Right lobe of liver (tissue), 6 donors: ENCODE data around the gene TDRKH. TPM values are rescaled to one million over a fixed set of nuclear protein-coding genes. Genes with fewer than 3 reads are reported as not detected.

Experiments used
- ATAC-seq, 4 donors: fragments of 200-7000 bp; cut with Tn5 transposase; one replicate each; pipeline ENCODE4 v1.9.1; 2020; ENCODE audit warnings: mild to moderate bottlenecking in 4 of 4, moderate library complexity in 4 of 4
- DNase-seq, 3 donors: peaks; one replicate each; pipeline ENCODE4 v3.0.0-alpha.2; 2020
- H3K27ac ChIP-seq, 3 donors: fragments of 200-600 bp; one replicate each; pipeline ENCODE4 v1.8.0; 2022
- H3K27me3 ChIP-seq, 2 donors: fragments of 200-600 bp; one replicate each; pipeline ENCODE4 v1.8.0; 2022
- H3K36me3 ChIP-seq, 4 donors: fragments of 200-600 bp; sonication (generic) in 1 of 4; one replicate each; pipeline versions ENCODE4 v1.5.1 to v1.8.0; 2017 to 2022; ENCODE audit warnings: control low read depth in 1 of 4
- H3K4me1 ChIP-seq, 4 donors: fragments of 200-600 bp; sonication (generic) in 1 of 4; one replicate each; pipeline versions ENCODE4 v1.5.1 to v1.8.0; 2017 to 2022; ENCODE audit warnings: control low read depth in 1 of 4
- H3K4me3 ChIP-seq, 3 donors: fragments of 200-600 bp; one replicate each; pipeline ENCODE4 v1.8.0; 2022
- H3K9me3 ChIP-seq, 4 donors: fragments of 200-600 bp; sonication (generic) in 1 of 4; one replicate each; pipeline versions ENCODE4 v1.5.1 to v1.8.0; 2017 to 2022; ENCODE audit warnings: control low read depth in 1 of 4
- CTCF ChIP-seq, 4 donors: fragments of 200-600 bp in 3 of 4; fragments of 450-650 bp in 1 of 4; IDR thresholded peaks; one replicate each; pipeline versions ENCODE4 v1.5.1 to v1.8.0; 2016 to 2022; ENCODE audit warnings: antibody characterized with exemption in 4 of 4, mild to moderate bottlenecking in 2 of 4
- POLR2A ChIP-seq: fragments of 450-650 bp; IDR thresholded peaks from one replicate; pipeline ENCODE4 v1.6.1; 2017; ENCODE audit warnings: antibody characterized with exemption, mild to moderate bottlenecking
- WGBS: methylation state at CpG from one replicate; pipeline ENCODE4 v1.1.6; 2018; ENCODE audit warnings: low coverage, low lambda C conversion rate; ENCODE audit not compliant: insufficient coverage; ENCODE audit errors: missing lambda C conversion rate; 5-methylcytosine and 5-hydroxymethylcytosine counted together
- intact Hi-C, 2 donors: fragments of 100-400 bp; cut with DNase I; formaldehyde crosslinking; loops; one replicate each; pipeline versions ENCODE4 v1.11.2 to v1.14.1; 2022
- total RNA-seq, 6 experiments: library from RNA; depleted of rRNA in 2 of 6; stranded (reverse); fragments of >200 nt in 2 of 6; fragmentation: NEBNext Ultra II Directional in 3 of 6; extraction: Animal tissue kit (Norgen Biotek cat#: 25700) in 3 of 6; gene quantifications; one replicate each; pipeline versions ENCODE4 v1.1.0 to v1.2.4, GENCODE V29; 2016 to 2023
- donor health status: DM: no; HTN: yes; CAD: no.
- donor health status: DM: no; HTN: no; CAD: no.
- donor health status: DM: no; HTN: no; CAD: no.
- donor health status: DM: no; HTN: yes; CAD: no.
- donor health status: DM: no; HTN: yes; CAD: no.

TDRKH gene
- total RNA-seq, 6 experiments from 2014 or later = 1.7 to 12.1 (median 3.3) TPM

- no peak for TF ChIP-seq POLR2A
- no peak for TF ChIP-seq CTCF (IDR thresholded peaks at IDR 0.05)
- Histone ChIP-seq H3K36me3 (peaks cover 0 to 44% (median 22%) of the 10 kb centered on the region in 4 donors), H3K27ac (no peak overlapping the region), H3K9me3 (no peaks in the 10 kb centered on the region), H3K4me3 (no peak overlapping the region), H3K4me1 (peaks cover 0 to 11% (median 7%) of the 10 kb centered on the region in 4 donors), H3K27me3 (no peaks in the 10 kb centered on the region)
- intact Hi-C loops = no loop called here
- DNase-seq (peak in 1 of 3 donors; percentile 32), ATAC-seq (peak in 1 of 4 donors; percentile 8)
- 93% methylated on average over 5 of the region's 15 CpGs for WGBS
Observed at GRCh38 chr1:151814426-151814825, 24.1 kb upstream of the TDRKH start.

- 79% methylated on average over 5 of the region's 12 CpGs for WGBS
Observed at GRCh38 chr1:151813271-151813977, 23.1 kb upstream of the TDRKH start.

GRCh38 chr1:151811181-151811580, 20.9 kb upstream of the TDRKH start:
- TF ChIP-seq CTCF (IDR thresholded peaks at IDR 0.05) (no peak), POLR2A (no peak)
- 66% methylated on average over 5 of the region's 9 CpGs for WGBS
- no peaks in the 10 kb centered on the region for H3K4me1 ChIP-seq
- no peaks in the 10 kb centered on the region for H3K27me3 ChIP-seq
- ATAC-seq (no peak), DNase-seq (peak in 1 of 3 donors; percentile 40)
- intact Hi-C loops = no loop called here
- peaks cover 0 to 58% (median 20%) of the 10 kb centered on the region in 4 donors for H3K36me3 ChIP-seq
- no peak overlapping the region for H3K27ac ChIP-seq
- no peak overlapping the region for H3K4me3 ChIP-seq
- no peaks in the 10 kb centered on the region for H3K9me3 ChIP-seq

More at GRCh38 chr1:151813271-151813977, 23.1 kb upstream of the TDRKH start:
- DNase-seq = peak in 1 of 3 donors; percentile 37
- Histone ChIP-seq H3K9me3 (no peaks in the 10 kb centered on the region), H3K27me3 (no peaks in the 10 kb centered on the region), H3K36me3 (peaks cover 0 to 50% (median 23%) of the 10 kb centered on the region in 4 donors), H3K4me3 (no peak overlapping the region), H3K27ac (no peak overlapping the region), H3K4me1 (peaks cover 0 to under 1% (median under 1%) of the 10 kb centered on the region in 4 donors)
- peak in 1 of 4 donors; percentile 1 for ATAC-seq
- intact Hi-C loops = no loop called here
- TF ChIP-seq CTCF (IDR thresholded peaks at IDR 0.05) = no peak
- no peak for TF ChIP-seq POLR2A

GRCh38 chr1:151809985-151810556, 19.8 kb upstream of the TDRKH start:
- DNase-seq (no peak), ATAC-seq (no peak)
- no peaks in the 10 kb centered on the region for H3K9me3 ChIP-seq
- no peak overlapping the region for H3K27ac ChIP-seq
- H3K27me3 ChIP-seq = no peaks in the 10 kb centered on the region
- WGBS = 100% methylated on average over 1 of the region's 1 CpG
- no peaks in the 10 kb centered on the region for H3K4me1 ChIP-seq
- no peak for TF ChIP-seq POLR2A
- TF ChIP-seq CTCF (IDR thresholded peaks at IDR 0.05) = no peak
- peaks cover 0 to 55% (median 16%) of the 10 kb centered on the region in 4 donors for H3K36me3 ChIP-seq
- intact Hi-C loops = no loop called here
- no peak overlapping the region for H3K4me3 ChIP-seq
